GM23338 (cell line): ENCODE data around the gene RAB6A.

ENCODE experiments used
- CREB1 ChIP-seq: fragments of 250-450 bp; sonication (Bioruptor Pico); IDR thresholded peaks from 2 replicates; pipeline ENCODE4 v1.5.0; 2020; ENCODE audit warnings: low read depth, mild to moderate bottlenecking, moderate library complexity
- CTCF ChIP-seq, 2 experiments: fragments of 200-600 bp in 1 of 2; sonication (generic) in 1 of 2; conservative IDR thresholded peaks; 2 replicates each; pipeline versions ENCODE4 v1.5.1 to v1.6.1; 2016 to 2017; ENCODE audit warnings: antibody characterized with exemption in 2 of 2, low read depth in 2 of 2, mild to moderate bottlenecking in 2 of 2, moderate library complexity in 1 of 2
- EZH2 ChIP-seq: fragments of 200-600 bp; sonication (generic); IDR thresholded peaks from one replicate; pipeline ENCODE4 v1.8.0; 2017; ENCODE audit warnings: antibody characterized with exemption, mild to moderate bottlenecking, low read depth; ENCODE audit not compliant: unreplicated experiment
- EZH2phosphoT487 ChIP-seq: fragments of 200-600 bp; sonication (generic); IDR thresholded peaks from one replicate; pipeline ENCODE4 v1.8.1; 2018; ENCODE audit warnings: antibody characterized with exemption; ENCODE audit not compliant: unreplicated experiment
- POLR2AphosphoS5 ChIP-seq: IDR thresholded peaks from 2 replicates; pipeline ENCODE4 v1.6.1; 2016; ENCODE audit warnings: antibody characterized with exemption, low read depth
- REST ChIP-seq: IDR thresholded peaks from one replicate; pipeline ENCODE4 v1.6.1; 2018; ENCODE audit warnings: antibody characterized with exemption; ENCODE audit not compliant: unreplicated experiment
- STAT1 ChIP-seq: IDR thresholded peaks from one replicate; pipeline ENCODE4 v1.6.1; 2016; ENCODE audit warnings: antibody characterized with exemption; ENCODE audit not compliant: unreplicated experiment

- TF ChIP-seq CTCF (conservative IDR thresholded peaks at IDR 0.05; ENCODE audit: low read depth in 2 of 2) (no peak; a peak in 1 of 4 replicates), CREB1 (peak; percentile 91), REST (peak; percentile 40), EZH2 (no peak), POLR2AphosphoS5 (peak; percentile 84), EZH2phosphoT487 (no peak), STAT1 (no peak)
Observed at GRCh38 chr11:73760679-73761402, at the start of gene RAB6A.
